CD8-positive, alpha-beta memory T cell (primary cell): Measurements from ENCODE around the gene USP47. TPM values are rescaled to one million over a fixed set of nuclear protein-coding genes. Genes with fewer than 3 reads are reported as not detected.

Source experiments
- CTCF ChIA-PET: fragments of 350-600 bp; sonication (Branson Sonifier 250); formaldehyde crosslinking; loops from one replicate; lab custom pipeline; 2021; ENCODE audit warnings: antibody characterized with exemption; lab: Charles Lee
- POLR2A ChIA-PET: fragments of 350-600 bp; sonication (Branson Sonifier 250); formaldehyde crosslinking; loops from one replicate; lab custom pipeline; 2021; ENCODE audit warnings: antibody characterized with exemption; lab: Charles Lee
- DNase-seq, 5 donors: peaks; one replicate each; pipeline versions ENCODE4 v3.0.0 to v3.0.0-alpha.2; 2020 to 2022; ENCODE audit warnings: mixed read lengths in 1 of 5
- H3K27ac ChIP-seq: one replicate; pipeline ENCODE4 v1.7.0; 2013; ENCODE audit warnings: low read depth, mild to moderate bottlenecking, low read length, moderate library complexity
- H3K27me3 ChIP-seq: 2 replicates; pipeline ENCODE4 v1.7.0; 2013; ENCODE audit warnings: low read length, mild to moderate bottlenecking; ENCODE audit not compliant: insufficient read depth, poor library complexity, severe bottlenecking
- H3K36me3 ChIP-seq: 2 replicates; pipeline ENCODE4 v1.7.0; 2013; ENCODE audit warnings: mild to moderate bottlenecking, low read length, moderate library complexity; ENCODE audit not compliant: insufficient read depth
- H3K4me1 ChIP-seq: 2 replicates; pipeline ENCODE4 v1.7.0; 2013; ENCODE audit warnings: mild to moderate bottlenecking, low read length, moderate library complexity; ENCODE audit not compliant: insufficient read depth
- H3K4me3 ChIP-seq: 2 replicates; pipeline ENCODE4 v1.7.0; 2013; ENCODE audit warnings: mild to moderate bottlenecking, low read length
- H3K9me3 ChIP-seq: 2 replicates; pipeline ENCODE4 v1.7.0; 2013; ENCODE audit warnings: mild to moderate bottlenecking, low read length
- H3K27ac Mint-ChIP-seq, 8 donors: one replicate each; pipeline ENCODE4 v1.8.0; 2020 to 2021; ENCODE audit warnings: mixed read lengths in 8 of 8, mild to moderate bottlenecking in 6 of 8, inconsistent platforms in 3 of 8, moderate library complexity in 3 of 8
- H3K27me3 Mint-ChIP-seq, 2 donors: one replicate each; pipeline ENCODE4 v1.8.0; 2020 to 2021; ENCODE audit warnings: mixed read lengths in 2 of 2, mild to moderate bottlenecking in 1 of 2, moderate library complexity in 1 of 2
- H3K36me3 Mint-ChIP-seq, 3 donors: one replicate each; pipeline ENCODE4 v1.8.0; 2020 to 2021; ENCODE audit warnings: mixed read lengths in 3 of 3, inconsistent platforms in 1 of 3, mild to moderate bottlenecking in 1 of 3
- H3K4me1 Mint-ChIP-seq, 3 donors: one replicate each; pipeline ENCODE4 v1.8.0; 2020 to 2021; ENCODE audit warnings: mixed read lengths in 3 of 3, inconsistent platforms in 1 of 3, mild to moderate bottlenecking in 1 of 3
- H3K4me3 Mint-ChIP-seq, 7 donors: one replicate each; pipeline ENCODE4 v1.8.0; 2020 to 2021; ENCODE audit warnings: mixed read lengths in 7 of 7, mild to moderate bottlenecking in 6 of 7, moderate library complexity in 4 of 7, inconsistent platforms in 2 of 7
- H3K9me3 Mint-ChIP-seq, 5 donors: one replicate each; pipeline ENCODE4 v1.8.0; 2020 to 2022; ENCODE audit warnings: mixed read lengths in 5 of 5, mild to moderate bottlenecking in 3 of 5, moderate library complexity in 2 of 5, inconsistent platforms in 1 of 5
- polyA plus RNA-seq: library from polyadenylated mRNA; unstranded; fragments of 300-500 nt; fragmentation: Illumina TruSeq; gene quantifications from one replicate; pipeline ENCODE4 v1.2.3, GENCODE V29; 2021
- total RNA-seq, 2 experiments: library from RNA; stranded (reverse); gene quantifications; one replicate each; pipeline ENCODE4 v1.2.3, GENCODE V29; 2021

USP47 gene
- total and polyA plus RNA-seq, 3 experiments from 2014 or later = 47.0 to 53.8 (median 50.2) TPM

- no peaks in the 10 kb centered on the region for H3K27me3 ChIP-seq
- H3K4me3 ChIP-seq = no peak overlapping the region
- Mint-ChIP-seq H3K36me3 (peaks cover 0 to 4% (median 0%) of the 10 kb centered on the region in 3 donors), H3K4me3 (peak overlapping the region in 1 of 7 donors; percentile 60), H3K27ac (peak overlapping the region in 3 of 8 donors; percentile 74 to 90 (median 79)), H3K9me3 (no peaks in the 10 kb centered on the region), H3K27me3 (peaks cover 0 to 6% of the 10 kb centered on the region in 2 donors), H3K4me1 (peaks cover 23 to 31% (median 28%) of the 10 kb centered on the region in 3 donors)
- peaks cover 67% of the 10 kb centered on the region for H3K4me1 ChIP-seq
- no peak overlapping the region for H3K27ac ChIP-seq
- ChIA-PET CTCF (interaction anchor here (1.0 to 1.9 kb wide), 4 partner anchors 9 to 818 kb away, joined by 3 to 4 read pairs (median 4); no protein-coding TSS in a partner anchor), POLR2A (no interaction called here)
- no peaks in the 10 kb centered on the region for H3K9me3 ChIP-seq
- H3K36me3 ChIP-seq = no peaks in the 10 kb centered on the region
- DNase-seq = no peak
Observed at GRCh38 chr11:11845551-11845950, 3.8 kb downstream of the USP47 start.

GRCh38 chr11:11847082-11847481, 5.3 kb downstream of the USP47 start:
- Histone ChIP-seq H3K36me3 (no peaks in the 10 kb centered on the region), H3K4me1 (peaks cover 80% of the 10 kb centered on the region), H3K27ac (no peak overlapping the region), H3K27me3 (no peaks in the 10 kb centered on the region), H3K4me3 (no peak overlapping the region), H3K9me3 (no peaks in the 10 kb centered on the region)
- H3K4me3 Mint-ChIP-seq = peak overlapping the region in 5 of 7 donors; percentile 2 to 37 (median 6)
- peaks cover 0 to 2% (median 0%) of the 10 kb centered on the region in 3 donors for H3K36me3 Mint-ChIP-seq
- H3K4me1 Mint-ChIP-seq = peaks cover 35 to 39% (median 38%) of the 10 kb centered on the region in 3 donors
- H3K27ac Mint-ChIP-seq = peak overlapping the region in 6 of 8 donors; percentile 9 to 85 (median 66)
- POLR2A ChIA-PET = no interaction called here
- CTCF ChIA-PET = interaction anchor here (1.8 kb wide), 1 partner anchor 49 kb away, joined by 4 read pairs; no protein-coding TSS in a partner anchor
- DNase-seq = no peak
- H3K9me3 Mint-ChIP-seq = no peaks in the 10 kb centered on the region
- no peaks in the 10 kb centered on the region for H3K27me3 Mint-ChIP-seq

GRCh38 chr11:11848891-11849746, 7.3 kb downstream of the USP47 start:
- no peaks in the 10 kb centered on the region for H3K27me3 ChIP-seq
- H3K4me3 Mint-ChIP-seq = peak overlapping the region in 5 of 7 donors; percentile 7 to 59 (median 9)
- peak overlapping the region in 7 of 8 donors; percentile 27 to 78 (median 63) for H3K27ac Mint-ChIP-seq
- H3K9me3 Mint-ChIP-seq = no peaks in the 10 kb centered on the region
- peak; percentile 34 to 76 (median 60) for DNase-seq
- ChIA-PET CTCF (interaction anchor here (0.6 to 3.0 kb wide), 15 partner anchors 11 to 1056 kb away, joined by 3 to 20 read pairs (median 3); no protein-coding TSS in a partner anchor), POLR2A (no interaction called here)
- H3K27ac ChIP-seq = no peak overlapping the region
- no peak overlapping the region for H3K4me3 ChIP-seq
- peaks cover 0 to 2% (median 0%) of the 10 kb centered on the region in 3 donors for H3K36me3 Mint-ChIP-seq
- H3K4me1 Mint-ChIP-seq = peaks cover 53 to 57% (median 56%) of the 10 kb centered on the region in 3 donors
- H3K4me1 ChIP-seq = peaks cover 83% of the 10 kb centered on the region
- H3K27me3 Mint-ChIP-seq = no peaks in the 10 kb centered on the region
- no peaks in the 10 kb centered on the region for H3K36me3 ChIP-seq
- no peaks in the 10 kb centered on the region for H3K9me3 ChIP-seq

- DNase-seq = no peak
- Histone ChIP-seq H3K36me3 (no peaks in the 10 kb centered on the region), H3K27me3 (no peaks in the 10 kb centered on the region), H3K9me3 (no peaks in the 10 kb centered on the region), H3K4me1 (peaks cover 74% of the 10 kb centered on the region), H3K27ac (no peak overlapping the region), H3K4me3 (no peak overlapping the region)
- Mint-ChIP-seq H3K4me3 (peak overlapping the region in 1 of 7 donors; percentile 25), H3K4me1 (peaks cover 64 to 69% (median 65%) of the 10 kb centered on the region in 3 donors), H3K27ac (peak overlapping the region in 4 of 8 donors; percentile 3 to 77 (median 40)), H3K27me3 (no peaks in the 10 kb centered on the region), H3K36me3 (peaks cover 0 to 2% (median under 1%) of the 10 kb centered on the region in 3 donors), H3K9me3 (no peaks in the 10 kb centered on the region)
- POLR2A ChIA-PET = no interaction called here
- CTCF ChIA-PET = interaction anchor here (1.7 to 3.0 kb wide), 2 partner anchors 50 to 116 kb away, joined by 4 to 20 read pairs; no protein-coding TSS in a partner anchor
Observed at GRCh38 chr11:11850668-11851067, 8.9 kb downstream of the USP47 start.

GRCh38 chr11:11856638-11857037, 14.9 kb downstream of the USP47 start:
- Histone ChIP-seq H3K9me3 (no peaks in the 10 kb centered on the region), H3K4me3 (no peak overlapping the region), H3K27ac (no peak overlapping the region), H3K27me3 (no peaks in the 10 kb centered on the region), H3K4me1 (peaks cover 47% of the 10 kb centered on the region), H3K36me3 (no peaks in the 10 kb centered on the region)
- H3K9me3 Mint-ChIP-seq = no peaks in the 10 kb centered on the region
- H3K27ac Mint-ChIP-seq = peak overlapping the region in 7 of 8 donors; percentile 8 to 83 (median 69)
- ChIA-PET CTCF (interaction anchor here (0.8 to 1.0 kb wide), 3 partner anchors 13 to 22 kb away, joined by 3 to 5 read pairs (median 3); no protein-coding TSS in a partner anchor), POLR2A (interaction anchor here (1.5 kb wide), 1 partner anchor 14 kb away, joined by 7 read pairs; no protein-coding TSS in a partner anchor)
- peaks cover 0 to 3% (median 2%) of the 10 kb centered on the region in 3 donors for H3K36me3 Mint-ChIP-seq
- H3K4me3 Mint-ChIP-seq = peak overlapping the region; percentile 2 to 73 (median 51)
- no peaks in the 10 kb centered on the region for H3K27me3 Mint-ChIP-seq
- H3K4me1 Mint-ChIP-seq = peaks cover 70 to 90% (median 84%) of the 10 kb centered on the region in 3 donors
- DNase-seq = peak in 3 of 5 donors; percentile 49 to 58 (median 51)

- Mint-ChIP-seq H3K36me3 (peaks cover 0 to 3% (median 2%) of the 10 kb centered on the region in 3 donors), H3K4me3 (peak overlapping the region; percentile 57 to 84 (median 74)), H3K4me1 (peaks cover 65 to 87% (median 82%) of the 10 kb centered on the region in 3 donors), H3K9me3 (no peaks in the 10 kb centered on the region), H3K27me3 (no peaks in the 10 kb centered on the region), H3K27ac (peak overlapping the region; percentile 26 to 89 (median 84))
- H3K27me3 ChIP-seq = no peaks in the 10 kb centered on the region
- H3K27ac ChIP-seq = no peak overlapping the region
- CTCF ChIA-PET = interaction anchor here (1.0 kb wide), 1 partner anchor 13 kb away, joined by 3 read pairs; no protein-coding TSS in a partner anchor
- DNase-seq = peak in 3 of 5 donors; percentile 26 to 49 (median 30)
- no peaks in the 10 kb centered on the region for H3K9me3 ChIP-seq
- POLR2A ChIA-PET = no interaction called here
- peaks cover 39% of the 10 kb centered on the region for H3K4me1 ChIP-seq
- no peaks in the 10 kb centered on the region for H3K36me3 ChIP-seq
- no peak overlapping the region for H3K4me3 ChIP-seq
Observed at GRCh38 chr11:11857769-11858168, 16.0 kb downstream of the USP47 start.

GRCh38 chr11:11858676-11859075, 16.9 kb downstream of the USP47 start:
- Mint-ChIP-seq H3K27ac (peak overlapping the region in 7 of 8 donors; percentile 44 to 97 (median 85)), H3K9me3 (no peaks in the 10 kb centered on the region), H3K4me3 (peak overlapping the region; percentile 9 to 84 (median 53)), H3K4me1 (peaks cover 59 to 84% (median 79%) of the 10 kb centered on the region in 3 donors), H3K36me3 (peaks cover 0 to 3% (median 2%) of the 10 kb centered on the region in 3 donors), H3K27me3 (no peaks in the 10 kb centered on the region)
- no peak overlapping the region for H3K27ac ChIP-seq
- H3K36me3 ChIP-seq = no peaks in the 10 kb centered on the region
- ChIA-PET CTCF (no interaction called here), POLR2A (no interaction called here)
- no peaks in the 10 kb centered on the region for H3K27me3 ChIP-seq
- peaks cover 38% of the 10 kb centered on the region for H3K4me1 ChIP-seq
- no peaks in the 10 kb centered on the region for H3K9me3 ChIP-seq
- no peak overlapping the region for H3K4me3 ChIP-seq
- no peak for DNase-seq
